GM19238 (cell line): Measurements from ENCODE around the gene FTCD.

ENCODE experiments used
- DNase-seq: peaks from one replicate; pipeline ENCODE4 v3.0.0; 2011; ENCODE audit warnings: low spot score; ENCODE audit not compliant: insufficient read length

FTCD gene

DNA sequence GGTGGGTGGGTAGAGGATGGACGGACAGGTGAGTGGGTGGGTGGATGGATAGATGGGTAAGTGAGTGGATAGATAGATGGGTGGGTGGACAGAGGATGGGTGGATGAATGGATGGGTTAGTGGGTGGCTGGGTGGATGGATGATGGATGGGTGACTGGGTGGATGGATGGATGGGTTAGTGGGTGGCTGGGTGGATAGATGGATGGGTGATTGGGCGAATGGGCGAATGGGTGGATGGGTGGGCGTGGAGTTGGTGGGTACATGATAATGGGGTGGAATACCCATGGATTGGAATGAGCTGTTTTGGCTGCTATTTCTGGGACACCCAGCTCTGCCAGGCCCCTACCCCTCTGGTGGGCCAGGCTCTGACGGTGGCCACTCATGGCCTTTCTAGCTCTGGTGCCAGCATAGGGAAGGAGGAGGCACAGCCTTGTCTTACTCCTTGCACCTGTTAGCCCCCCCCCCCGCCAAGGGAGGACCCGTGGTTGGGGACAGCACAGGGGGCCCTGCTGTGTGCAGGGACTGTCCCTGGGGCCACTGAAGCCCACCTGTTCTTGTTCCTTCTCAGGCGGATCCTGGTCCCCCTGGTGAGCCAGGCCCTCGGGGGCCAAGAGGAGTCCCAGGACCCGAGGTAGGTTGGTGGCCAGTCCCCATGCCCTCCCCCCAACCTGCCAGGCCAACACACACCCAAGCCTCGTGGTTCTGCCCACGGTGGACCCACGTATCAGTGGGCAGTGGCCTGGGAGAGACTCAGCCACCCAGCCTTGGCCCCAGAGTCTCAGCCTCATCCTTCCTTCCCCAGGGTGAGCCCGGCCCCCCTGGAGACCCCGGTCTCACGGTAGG is 31.1 kb downstream of the FTCD start:
- no peak for DNase-seq

DNA sequence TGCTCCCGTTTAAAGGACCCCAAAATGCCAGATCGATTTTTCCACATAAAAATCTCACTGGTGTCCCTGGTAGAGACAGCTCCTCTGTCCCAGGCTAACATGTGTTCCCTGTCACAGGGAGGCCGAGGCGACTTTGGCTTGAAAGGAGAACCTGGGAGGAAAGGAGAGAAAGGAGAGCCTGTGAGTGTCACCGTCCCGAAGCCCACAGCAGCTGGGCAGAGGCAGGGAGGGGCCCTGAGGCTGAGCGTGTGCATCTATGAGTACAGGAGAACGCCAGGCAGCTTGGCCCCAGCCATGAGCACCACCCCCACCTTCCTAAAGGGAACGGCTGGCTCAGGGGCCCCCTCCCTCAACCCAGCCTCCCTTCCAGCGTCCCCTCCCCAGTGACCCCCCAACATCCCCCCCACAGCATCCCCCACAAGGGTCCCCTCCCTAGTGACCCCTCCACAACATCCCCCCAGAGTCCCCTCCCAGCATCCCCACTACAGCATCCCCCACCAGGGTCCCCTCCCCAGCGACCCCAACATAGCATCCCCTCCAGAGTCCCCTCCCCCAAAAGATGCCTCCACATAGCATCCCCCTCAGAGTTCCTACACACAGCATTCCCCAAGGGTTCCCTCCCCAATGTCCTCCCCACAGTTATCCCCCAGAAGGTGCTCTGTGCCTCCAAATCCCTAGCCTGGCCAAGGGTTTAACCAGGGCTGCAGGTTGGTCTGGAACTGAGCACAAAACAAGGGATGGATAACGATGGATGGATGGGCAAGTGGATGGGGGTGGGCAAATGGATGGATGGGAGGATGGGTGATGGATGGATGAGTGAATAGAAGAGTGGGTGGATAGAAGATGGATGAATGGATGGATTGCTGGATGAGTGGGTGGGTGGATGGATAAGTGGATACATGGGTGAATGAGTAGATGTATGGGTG is 32.4 kb downstream of the FTCD start:
- no peak for DNase-seq

DNA sequence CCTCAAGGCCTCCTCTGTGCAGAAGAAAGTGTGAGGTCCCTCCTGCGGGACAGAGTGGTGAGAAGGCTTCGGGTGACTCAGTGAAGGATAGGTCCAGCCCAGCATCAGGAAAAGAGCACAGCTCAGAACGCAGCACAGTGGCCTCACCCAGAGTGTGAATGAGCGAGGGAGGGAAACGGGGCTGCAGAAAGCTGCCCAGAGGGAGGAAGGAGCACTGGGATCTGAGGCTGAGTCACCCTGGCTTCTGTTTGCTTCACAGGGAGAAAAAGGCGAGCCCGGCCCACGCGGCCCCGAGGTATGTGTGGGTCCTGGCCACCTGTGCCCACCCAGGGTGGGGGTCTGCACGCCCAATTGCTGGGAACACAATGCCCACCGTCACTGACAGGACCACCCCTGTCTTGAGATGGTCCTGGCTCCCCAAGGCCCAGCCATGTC is 33.1 kb downstream of the FTCD start:
- DNase-seq = no peak

DNA sequence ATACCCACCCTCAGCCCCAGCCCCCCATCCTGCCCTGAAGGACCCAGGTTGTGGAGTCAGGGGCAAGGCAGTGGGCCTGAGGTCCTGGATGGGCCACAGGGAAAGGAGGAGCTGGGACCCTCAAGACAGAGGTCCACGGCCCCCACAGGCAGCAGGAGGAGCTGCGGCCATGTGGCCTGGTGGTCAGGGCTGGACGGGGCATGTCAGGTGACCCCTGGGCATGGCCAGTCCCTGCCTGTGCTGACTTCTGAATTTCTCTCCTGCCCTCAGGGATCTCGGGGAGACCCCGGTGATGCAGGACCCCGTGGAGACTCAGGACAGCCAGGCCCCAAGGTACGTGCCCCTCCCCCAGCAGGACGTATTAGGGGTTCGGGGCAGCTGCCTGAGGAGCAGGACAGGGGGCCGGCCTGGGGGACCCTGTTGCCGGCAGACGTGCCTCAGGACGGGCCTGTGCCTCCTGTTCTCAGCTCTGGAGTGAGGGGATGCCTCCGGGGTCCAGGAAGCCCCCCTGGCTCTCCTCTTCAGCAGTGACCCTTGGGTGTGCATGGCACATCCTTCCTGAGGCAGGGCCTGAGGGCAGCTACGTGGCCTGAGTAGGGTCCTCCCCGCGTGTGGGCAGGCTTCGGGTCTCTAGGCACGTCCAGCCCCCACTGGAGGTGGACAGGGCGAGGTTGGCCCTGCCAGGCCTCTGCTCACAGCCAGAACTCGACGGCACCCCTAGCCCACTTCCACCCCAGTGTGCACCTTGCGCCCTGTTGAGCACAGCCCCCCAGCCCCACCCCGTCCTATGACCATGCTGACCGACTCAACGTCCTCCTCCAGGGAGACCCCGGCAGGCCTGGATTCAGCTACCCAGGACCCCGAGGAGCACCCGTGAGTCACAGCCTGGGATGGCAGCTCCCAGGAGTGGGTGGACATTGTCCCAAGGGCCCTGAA is 33.8 kb downstream of the FTCD start:
- DNase-seq = no peak

DNA sequence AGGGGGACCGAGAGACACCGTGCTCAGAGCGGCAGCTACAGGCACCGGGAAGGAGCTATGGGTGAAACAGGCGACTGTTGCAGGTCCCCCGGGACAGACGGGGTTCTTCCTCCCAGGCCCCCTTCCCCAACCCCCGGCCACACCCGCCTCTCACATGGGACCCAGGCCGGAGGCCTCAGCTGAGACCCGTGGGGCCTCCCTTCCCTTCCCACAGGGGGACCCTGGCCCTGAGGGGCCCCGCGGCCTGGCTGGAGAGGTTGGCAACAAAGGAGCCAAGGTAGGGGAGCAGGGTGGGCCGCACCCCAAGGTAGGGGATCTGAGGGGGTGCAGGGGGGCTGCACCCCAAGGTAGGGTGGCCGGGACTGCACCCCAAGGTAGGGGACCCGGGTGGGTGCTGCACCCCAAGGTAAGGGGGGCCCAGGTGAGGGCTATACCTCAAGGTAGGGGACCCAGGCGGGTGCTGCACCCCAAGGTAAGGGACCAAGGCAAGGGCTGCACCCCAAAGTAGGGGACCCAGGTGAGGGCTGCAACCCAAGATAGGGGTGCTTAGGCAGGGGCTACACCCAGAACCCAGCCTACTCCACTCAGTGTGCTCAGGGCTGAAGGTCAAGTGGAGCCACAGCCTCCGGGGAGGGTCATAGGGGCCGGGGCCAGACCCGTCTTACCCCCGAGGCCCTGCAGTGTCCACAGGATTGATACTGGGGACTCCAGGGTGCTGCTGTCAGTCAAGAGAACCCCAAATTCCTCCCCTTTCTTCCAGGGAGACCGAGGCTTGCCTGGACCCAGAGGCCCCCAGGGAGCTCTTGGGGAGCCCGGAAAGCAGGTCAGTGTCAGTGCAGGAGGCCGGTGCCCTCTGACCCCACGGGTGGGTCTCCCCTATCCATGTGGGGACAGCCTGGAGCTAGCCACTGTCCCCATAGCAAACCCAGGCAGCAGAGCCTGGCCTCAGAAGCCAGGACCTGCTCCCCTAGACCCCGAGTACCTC is 34.8 kb downstream of the FTCD start:
- no peak for DNase-seq

DNA sequence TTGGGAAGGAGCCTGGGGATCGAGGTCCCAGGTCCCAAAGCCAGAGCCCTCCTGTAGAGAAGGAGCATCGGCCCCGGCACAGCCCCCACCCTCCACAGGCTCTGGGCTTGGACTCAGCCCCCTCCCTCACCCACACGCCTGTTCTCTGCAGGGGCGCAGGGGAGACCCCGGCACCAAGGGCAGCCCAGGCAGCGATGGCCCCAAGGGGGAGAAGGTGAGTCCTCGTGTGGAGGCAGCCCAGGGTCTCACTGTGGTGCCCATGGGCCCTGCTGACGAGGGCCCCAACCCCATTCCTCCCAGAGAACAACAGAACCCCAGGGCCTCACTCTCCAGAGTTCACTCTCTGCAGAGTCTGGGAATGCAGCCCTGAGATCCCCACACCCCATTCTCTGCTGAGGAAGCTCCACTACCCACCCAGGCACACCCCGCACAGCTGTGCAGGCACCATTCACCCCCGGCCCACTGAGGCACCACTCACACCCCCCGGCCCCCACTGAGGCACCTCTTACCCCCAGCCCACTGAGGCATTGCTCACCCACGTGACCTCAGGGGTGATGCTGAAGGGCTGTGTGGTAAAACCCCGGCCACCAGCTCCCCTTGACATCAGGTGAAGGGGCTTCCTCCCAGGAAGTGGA is 35.6 kb downstream of the FTCD start:
- DNase-seq = no peak

DNA sequence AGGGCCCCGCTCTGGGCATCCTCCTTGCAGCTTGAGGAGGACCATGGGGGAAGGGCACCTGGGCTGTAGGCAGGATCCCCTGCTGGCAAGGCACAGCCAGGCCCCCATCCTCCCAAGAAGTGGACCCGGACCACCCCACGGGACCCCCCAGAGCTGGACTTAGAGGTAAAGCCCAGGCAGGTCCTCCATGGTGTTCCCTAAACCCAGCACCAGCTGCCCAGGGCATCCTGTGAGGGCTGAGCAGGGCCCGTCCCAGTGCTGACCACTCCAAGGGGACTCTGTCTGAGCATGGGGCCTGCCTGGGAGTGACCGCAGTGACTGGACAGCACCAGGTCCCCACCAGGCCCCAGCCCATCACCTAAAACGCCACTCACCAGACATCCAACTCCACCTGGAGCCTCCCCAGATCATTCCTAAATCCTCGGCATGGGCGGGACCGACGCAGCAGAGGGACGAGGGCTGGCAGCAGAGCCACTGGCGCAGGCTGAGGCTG is 36.2 kb downstream of the FTCD start:
- no peak for DNase-seq

DNA sequence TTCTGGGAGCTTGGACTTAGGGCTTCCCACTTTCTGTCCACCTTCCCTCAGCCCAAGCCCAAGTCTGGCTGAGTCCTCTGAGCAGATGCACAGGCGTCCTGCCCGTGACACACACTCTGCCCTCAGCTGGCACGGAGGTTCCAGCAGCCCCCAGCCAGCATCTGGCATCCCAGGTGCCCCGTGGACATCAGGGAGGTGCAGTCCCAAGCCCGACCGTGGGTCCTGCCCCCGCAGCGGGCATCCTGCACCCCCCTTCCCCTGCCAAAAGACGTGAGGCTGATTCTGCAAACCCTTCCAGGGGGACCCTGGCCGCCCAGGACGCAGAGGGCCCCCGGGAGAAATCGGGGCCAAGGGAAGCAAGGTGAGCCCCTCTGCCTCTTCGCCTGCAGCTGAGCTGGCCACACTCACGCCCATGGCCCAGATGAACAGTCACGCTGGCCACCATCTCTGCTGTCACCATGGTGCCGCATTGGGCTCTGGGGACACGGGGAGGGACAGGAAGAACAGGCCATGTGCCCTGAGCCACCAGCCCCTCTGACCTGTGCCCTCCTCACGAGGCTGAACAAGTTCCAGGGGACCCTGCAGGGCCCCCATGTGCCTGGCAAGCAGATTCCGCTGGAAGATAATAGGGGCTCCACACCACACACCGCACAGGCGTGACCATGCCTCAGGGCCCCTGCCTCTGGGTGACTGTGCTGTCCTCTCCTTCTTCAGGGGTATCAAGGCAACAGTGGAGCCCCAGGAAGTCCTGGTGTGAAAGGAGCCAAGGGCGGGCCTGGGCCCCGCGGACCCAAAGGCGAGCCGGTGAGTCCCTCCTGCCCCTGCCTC is 36.8 kb downstream of the FTCD start:
- DNase-seq = no peak

DNA sequence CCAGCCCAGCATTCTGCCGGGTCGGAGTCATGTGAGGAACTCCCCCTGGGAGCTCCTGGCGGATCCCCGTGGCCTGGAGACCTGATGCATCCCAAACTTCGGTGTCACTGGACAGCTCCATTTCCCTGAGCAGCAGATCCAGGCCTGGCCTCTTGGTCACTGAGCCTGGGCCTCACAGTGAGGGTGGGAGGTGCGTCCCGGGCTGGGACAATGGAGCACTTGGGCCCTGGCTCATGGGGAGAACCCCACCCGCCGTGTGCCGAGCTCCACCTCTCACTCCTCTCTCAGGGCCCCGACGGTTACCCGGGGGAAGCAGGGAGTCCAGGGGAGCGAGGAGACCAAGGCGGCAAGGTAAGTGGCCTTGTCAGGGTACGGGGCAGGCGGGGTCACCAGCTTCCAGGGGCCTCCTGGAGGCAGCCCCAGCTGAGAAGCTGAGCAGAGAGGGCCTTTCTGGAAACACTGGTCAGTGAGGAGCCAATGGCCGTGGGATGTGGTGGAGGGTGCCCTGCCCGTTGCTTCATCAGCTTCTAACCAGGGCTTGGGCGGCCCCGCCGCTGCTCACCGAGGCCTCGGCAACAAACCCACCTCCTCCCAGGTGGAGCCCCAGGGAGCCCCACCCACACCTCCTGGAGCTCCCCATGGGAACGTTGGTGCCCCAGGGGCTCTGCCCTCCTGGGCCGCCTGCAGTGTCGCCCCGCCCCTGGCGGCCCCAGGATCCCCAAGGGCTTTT is 37.6 kb downstream of the FTCD start:
- DNase-seq = no peak

DNA sequence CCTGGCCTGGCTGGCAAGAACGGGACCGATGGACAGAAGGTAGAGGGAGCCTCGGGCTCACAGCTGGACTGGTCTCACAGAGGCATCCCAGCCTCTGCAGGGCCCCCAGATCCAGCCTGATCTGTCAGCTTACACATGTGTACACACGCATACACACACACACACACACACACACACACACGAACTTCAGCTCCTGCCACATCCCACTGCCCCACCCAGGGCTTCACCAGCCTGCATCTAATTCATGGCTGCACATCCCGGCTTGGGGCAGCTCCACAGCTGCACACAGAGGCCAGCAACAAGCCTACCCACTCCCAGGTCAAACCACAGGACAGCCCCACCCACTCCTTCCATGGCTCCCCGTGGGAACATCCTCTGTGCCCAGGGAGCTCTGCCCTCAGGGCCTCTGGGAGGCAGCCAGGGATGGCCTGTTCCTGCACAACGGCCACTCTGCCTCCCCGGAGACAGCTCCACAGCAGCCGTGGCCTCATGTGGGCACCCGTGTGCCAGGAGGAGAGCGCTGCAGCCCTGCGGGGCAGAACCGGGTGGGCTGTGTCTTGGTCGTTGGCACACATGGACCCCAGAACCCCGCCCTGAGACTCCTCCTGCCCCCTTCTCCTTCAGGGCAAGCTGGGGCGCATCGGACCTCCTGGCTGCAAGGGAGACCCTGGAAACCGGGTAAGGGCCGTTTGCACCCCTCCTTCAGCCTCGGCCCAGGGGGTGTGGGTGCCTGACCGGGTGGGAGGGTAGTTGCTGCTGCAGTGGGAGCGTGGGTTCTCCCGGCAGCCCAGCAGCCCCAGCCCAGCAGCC is 38.4 kb downstream of the FTCD start:
- no peak for DNase-seq

DNA sequence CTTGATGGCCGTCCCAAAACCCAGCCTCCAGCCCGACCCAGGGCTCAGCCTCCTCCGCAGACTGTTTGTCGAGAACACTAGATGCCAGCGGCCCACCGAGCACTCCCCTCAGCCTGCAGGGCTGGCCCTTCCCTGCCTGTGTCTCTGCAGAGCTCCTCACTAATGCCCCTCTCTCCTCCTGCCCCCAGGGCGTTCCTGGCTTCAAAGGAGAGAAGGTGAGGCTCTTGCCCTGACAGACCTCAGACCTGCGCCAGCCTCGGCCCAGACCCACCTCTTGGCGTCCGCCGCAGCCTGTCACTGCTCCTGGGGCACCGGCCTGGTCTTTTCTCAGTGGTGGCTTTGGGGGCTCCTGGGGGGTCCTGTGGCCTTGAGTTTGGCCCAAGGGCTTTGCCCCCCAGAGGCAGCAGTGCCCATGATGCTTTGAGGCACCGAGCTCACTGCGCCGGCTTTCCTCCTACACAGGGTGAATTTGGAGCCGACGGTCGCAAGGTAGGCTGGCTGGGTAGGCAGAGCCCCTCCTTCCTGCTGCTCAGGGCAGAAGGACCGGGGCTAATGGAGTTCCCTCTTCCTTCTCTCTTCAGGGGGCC is 39.1 kb downstream of the FTCD start:
- no peak for DNase-seq

DNA sequence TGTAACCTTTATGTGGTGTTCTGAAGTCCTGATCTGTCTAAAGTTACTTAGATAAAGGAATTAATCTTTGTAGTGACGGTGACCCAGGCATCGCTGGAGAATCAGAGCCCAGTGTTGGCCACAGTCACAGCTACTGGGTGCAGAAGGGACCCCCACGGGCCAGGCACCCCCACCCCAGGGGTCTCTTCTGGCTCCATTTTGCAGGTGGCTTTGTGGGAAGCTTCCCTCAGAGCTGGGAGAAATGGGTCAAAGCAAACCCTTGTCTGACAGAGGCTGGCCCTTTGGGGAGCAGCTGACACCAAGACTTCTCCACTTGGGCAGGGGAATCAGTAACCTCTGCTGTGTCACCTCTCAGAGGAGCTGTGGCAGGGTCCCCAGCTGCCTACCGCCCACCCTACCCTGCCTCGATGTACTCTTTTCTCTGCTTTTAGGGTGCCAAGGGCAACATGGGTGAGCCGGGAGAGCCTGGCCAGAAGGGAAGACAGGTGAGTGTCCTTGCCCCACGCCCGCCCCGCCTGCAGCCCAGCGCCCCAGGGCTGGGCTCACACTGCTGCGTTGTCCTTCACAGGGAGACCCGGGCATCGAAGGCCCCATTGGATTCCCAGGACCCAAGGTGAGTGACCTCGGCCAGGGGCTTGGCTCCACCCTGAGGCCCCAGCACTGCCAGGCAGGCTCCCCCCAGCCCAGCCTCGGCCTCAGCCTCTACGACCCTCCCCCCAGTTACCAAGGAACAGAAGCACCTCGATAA is 39.8 kb downstream of the FTCD start:
- no peak for DNase-seq

DNA sequence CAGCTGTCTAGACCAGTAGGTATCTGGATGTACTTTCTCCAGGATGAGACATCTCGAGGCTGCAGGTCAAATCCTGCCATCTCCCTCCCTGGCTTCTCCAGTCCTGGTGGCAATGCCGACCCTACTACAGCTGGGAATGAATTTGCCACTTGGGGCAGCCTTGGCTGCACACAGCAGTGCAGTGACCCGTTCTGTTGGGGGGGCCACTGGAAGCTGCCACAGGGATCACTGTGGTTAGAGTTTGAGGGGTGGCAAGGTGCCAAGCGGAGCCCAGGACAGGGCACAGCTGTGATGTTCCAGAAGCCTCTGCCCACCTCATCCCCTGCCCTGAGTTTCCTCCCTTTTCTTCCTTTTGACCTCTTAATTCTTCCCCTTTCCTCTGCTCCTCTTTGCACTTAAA is 40.4 kb downstream of the FTCD start:
- no peak for DNase-seq

DNA sequence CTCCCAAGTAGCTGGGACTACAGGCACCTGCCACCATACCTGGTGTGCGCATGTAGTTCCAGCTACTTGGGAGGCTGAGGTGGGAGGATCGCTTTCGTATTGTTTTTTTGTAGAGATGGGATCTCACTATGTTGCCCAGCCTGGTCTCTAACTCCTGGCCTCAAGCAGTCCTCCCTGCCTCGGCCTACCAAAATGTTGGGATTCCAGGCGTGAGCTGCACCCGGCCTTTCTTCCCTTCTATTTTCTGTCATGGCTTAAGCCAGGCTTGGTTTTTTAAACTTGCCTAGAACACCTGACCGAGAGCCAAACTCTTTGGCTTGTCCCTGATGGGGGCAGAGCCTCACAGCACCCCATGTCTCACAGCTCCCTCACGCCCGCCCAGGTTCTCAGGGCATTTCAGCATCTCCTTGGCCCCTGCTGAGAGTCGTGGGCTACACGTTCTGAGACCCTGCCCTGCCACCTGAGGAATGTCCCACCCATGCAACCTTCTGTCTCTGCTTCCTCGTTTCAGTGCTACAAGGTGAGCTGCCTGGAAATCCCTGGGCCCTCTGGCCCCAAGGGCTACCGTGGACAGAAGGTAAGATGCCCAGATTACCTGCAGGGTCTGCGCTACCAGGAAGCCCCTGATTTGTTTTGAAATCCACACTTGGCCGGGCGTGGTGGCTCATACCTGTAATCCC is 41.7 kb downstream of the FTCD start:
- DNase-seq = no peak

DNA sequence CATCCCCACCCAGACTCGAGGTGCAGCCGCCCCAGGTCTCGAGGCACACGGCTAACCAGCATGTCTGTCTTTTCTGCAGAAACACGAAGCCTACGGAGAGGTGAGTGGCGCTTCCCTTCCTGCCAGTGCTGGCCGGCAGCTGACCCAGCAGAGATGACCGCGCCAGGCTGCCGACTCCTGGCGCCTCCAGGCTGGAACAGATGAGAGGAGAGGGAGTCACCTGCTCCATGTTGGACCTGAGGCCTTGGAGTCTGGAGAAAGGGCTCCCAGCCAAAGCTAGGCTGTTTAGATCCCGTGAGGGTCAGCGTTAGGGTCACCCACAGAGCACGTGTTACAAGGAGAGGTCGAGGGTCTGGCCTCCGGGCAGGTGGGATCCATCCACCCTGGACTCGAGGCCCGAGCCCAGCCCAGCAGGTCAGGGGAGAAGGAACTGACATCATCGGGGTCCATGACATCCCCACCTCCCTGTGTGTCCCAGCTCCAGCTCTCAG is 42.6 kb downstream of the FTCD start:
- no peak for DNase-seq
